IPS DF 19.7 (cell line): ENCODE results near the gene THOC7.

Experiments used
- DNase-seq: peaks from one replicate; pipeline ENCODE4 v3.0.0-alpha.2; 2013; ENCODE audit warnings: low read depth, low spot score

The THOC7 gene

GRCh38 chr3:63878394-63879060, 14.9 kb upstream of the THOC7 start:
- DNase-seq = no peak

GRCh38 chr3:63877737-63878393, 14.3 kb upstream of the THOC7 start:
- no peak for DNase-seq

- DNase-seq = no peak
Measured at GRCh38 chr3:63876260-63876659, 12.7 kb upstream of the THOC7 start.

GRCh38 chr3:63875510-63875909, 11.9 kb upstream of the THOC7 start:
- DNase-seq = no peak

GRCh38 chr3:63874769-63875168, 11.2 kb upstream of the THOC7 start:
- DNase-seq = no peak

GRCh38 chr3:63872135-63872924, 8.7 kb upstream of the THOC7 start:
- DNase-seq = no peak

- DNase-seq = no peak
Measured at GRCh38 chr3:63870615-63871005, 7.0 kb upstream of the THOC7 start.

- no peak for DNase-seq
Measured at GRCh38 chr3:63869940-63870614, 6.5 kb upstream of the THOC7 start.

- DNase-seq = no peak
Measured at GRCh38 chr3:63867225-63867624, 3.6 kb upstream of the THOC7 start.

GRCh38 chr3:63864965-63865327, 1.3 kb upstream of the THOC7 start:
- no peak for DNase-seq

- no peak for DNase-seq
Measured at GRCh38 chr3:63864008-63864964, 681 bp upstream of the THOC7 start.

GRCh38 chr3:63862804-63863149, 828 bp downstream of the THOC7 start:
- DNase-seq = no peak

- DNase-seq = no peak
Measured at GRCh38 chr3:63861306-63861705, 2.3 kb downstream of the THOC7 start.

- no peak for DNase-seq
Measured at GRCh38 chr3:63860776-63861175, 2.8 kb downstream of the THOC7 start.

GRCh38 chr3:63857311-63857710, 6.3 kb downstream of the THOC7 start:
- no peak for DNase-seq

- no peak for DNase-seq
Measured at GRCh38 chr3:63855333-63855940, 8.2 kb downstream of the THOC7 start.

GRCh38 chr3:63853106-63853505, 10.5 kb downstream of the THOC7 start:
- DNase-seq = no peak

- no peak for DNase-seq
Measured at GRCh38 chr3:63851287-63851686, 12.3 kb downstream of the THOC7 start.

- no peak for DNase-seq
Measured at GRCh38 chr3:63849175-63849574, 14.4 kb downstream of the THOC7 start.

- DNase-seq = no peak
Measured at GRCh38 chr3:63847718-63848450, 15.7 kb downstream of the THOC7 start.
